GM12801 (cell line): ENCODE data around the gene S100A6.

ENCODE experiments used
- TF ChIP-seq, protein P1 (sequence below): IDR thresholded peaks from one replicate; pipeline ENCODE4 v1.5.1; 2011; ENCODE audit warnings: control low read depth; ENCODE audit not compliant: insufficient read length; ENCODE audit errors: extremely low read depth

The S100A6 gene

DNA sequence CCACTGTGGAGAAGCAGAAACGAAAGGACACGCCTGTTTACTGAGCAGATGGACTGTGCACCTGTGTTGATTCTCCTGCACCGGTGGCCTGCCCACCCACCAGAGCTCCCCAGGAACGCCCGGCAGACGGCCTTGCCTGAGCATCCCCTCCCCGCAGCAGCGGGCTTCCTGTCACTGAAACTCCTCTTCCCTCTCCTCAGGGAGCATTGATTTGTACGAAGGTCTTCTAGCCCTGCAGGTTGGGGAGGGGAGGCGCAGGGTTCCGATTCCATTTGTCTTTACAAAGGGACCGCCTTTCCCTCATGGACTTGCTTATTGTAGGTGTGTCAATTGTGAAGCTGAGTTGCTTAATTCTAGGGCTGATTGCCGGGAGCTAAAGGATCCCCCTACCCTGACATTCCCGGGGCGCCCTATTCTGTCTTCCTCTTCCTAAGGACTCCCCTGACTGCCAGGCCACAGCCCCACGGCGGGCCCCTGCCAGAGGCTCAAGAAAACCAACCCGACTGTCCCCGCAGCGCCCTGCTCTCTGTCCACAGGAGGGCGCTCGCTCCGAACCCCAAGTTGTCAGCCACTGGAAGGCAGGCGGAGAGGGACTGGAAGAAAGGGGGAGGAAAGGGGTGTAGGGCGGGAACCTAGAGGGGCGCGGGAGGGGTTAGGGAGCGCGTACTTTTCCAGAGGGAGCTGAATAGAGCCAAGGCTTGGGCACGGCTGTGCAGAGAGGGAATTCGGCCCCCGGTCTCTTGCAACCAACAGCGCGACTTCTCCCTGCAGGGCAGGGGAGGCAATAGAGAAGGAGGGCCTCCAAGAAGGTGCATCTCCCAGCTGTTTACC lies 2.8 kb downstream of the S100A6 start:
- TF ChIP-seq, protein P1, sequence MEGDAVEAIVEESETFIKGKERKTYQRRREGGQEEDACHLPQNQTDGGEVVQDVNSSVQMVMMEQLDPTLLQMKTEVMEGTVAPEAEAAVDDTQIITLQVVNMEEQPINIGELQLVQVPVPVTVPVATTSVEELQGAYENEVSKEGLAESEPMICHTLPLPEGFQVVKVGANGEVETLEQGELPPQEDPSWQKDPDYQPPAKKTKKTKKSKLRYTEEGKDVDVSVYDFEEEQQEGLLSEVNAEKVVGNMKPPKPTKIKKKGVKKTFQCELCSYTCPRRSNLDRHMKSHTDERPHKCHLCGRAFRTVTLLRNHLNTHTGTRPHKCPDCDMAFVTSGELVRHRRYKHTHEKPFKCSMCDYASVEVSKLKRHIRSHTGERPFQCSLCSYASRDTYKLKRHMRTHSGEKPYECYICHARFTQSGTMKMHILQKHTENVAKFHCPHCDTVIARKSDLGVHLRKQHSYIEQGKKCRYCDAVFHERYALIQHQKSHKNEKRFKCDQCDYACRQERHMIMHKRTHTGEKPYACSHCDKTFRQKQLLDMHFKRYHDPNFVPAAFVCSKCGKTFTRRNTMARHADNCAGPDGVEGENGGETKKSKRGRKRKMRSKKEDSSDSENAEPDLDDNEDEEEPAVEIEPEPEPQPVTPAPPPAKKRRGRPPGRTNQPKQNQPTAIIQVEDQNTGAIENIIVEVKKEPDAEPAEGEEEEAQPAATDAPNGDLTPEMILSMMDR: no peak

DNA sequence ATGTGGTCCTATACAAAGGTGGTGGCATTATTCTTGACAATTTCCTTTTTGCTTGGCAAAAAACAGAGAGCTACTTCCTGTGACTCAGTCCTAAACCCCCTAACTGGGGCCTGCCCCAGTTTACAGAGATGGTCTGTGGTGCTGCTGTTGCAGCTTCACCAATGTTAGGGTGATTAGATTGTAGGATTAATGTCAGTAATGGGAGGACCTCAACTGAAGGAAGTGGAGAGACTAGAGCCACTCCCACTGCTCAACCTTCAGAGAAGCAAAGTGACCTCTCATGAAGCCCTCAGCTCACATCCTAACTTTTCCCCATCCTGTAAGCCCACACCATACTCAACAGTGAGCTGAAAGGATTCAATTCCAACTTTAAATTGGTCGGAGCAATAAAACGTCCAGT lies 3.6 kb downstream of the S100A6 start:
- TF ChIP-seq, protein P1: no peak

DNA sequence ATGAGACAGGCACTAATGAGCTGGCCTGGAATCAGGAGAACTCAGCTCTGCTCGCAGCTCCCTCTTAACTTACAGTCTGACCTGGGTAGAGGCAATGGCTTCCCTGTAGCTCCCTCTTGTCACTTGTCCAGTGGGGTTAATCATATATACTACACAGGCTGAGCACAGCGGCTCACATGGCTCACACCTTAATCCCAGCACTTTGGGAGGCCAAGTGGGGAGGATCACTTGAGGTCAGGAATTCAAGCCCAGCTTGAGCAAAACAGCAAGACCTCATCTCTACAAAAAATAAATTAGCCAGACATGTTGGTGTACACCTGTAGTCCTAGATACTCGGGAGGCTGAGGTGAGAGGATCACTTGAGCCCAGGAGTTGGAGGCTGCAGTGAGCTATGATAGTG lies 4.2 kb downstream of the S100A6 start:
- TF ChIP-seq, protein P1: no peak

DNA sequence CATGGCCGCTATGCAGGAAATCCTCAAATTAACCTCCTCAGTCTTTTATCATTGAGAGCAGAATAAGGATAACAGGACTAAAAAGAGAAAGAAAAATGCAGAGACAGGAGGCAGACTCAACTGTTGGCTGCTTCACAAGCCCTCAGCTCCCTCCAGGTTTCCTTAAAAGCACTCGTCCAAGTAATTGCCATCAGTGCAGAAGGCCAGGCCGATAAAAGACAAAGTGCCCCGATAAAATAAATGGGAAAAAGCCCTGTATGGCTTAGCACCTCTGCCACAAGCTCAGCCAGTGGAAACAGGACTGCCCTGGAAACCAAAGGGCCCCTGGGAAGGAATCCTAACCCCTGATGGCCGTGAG lies 8.1 kb downstream of the S100A6 start:
- TF ChIP-seq, protein P1: no peak

DNA sequence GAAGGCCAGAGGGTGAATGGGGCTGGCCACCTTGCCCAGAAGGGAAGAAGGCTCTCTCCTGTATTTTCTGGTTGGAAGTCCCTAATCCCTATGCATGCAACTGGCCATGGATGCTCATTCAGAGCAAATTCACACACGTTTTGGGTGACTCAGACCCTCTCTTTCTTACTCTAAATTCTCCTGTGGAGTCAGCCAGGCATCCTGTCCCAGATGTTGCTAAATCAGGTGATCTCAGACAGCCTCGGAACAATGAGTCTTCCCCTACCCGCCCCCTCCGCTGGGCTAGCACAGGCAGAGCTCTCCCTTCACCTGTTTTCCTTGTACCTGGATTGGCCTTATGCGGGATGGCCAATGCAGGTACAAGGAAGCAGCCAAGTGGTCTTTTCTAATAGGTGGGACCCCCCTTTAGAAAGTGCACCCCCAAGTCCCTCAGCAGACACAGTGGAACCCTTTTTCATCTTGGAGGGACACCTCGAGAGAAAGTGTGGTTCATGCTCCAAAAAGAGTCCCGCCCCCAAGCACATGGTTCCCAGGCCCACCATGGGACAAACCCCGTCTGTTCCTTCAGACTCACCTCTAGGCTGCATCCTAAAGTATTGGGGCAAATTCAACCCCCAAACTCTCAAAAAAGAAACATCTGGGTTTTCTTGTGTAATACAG lies 8.6 kb downstream of the S100A6 start:
- TF ChIP-seq, protein P1: no peak

DNA sequence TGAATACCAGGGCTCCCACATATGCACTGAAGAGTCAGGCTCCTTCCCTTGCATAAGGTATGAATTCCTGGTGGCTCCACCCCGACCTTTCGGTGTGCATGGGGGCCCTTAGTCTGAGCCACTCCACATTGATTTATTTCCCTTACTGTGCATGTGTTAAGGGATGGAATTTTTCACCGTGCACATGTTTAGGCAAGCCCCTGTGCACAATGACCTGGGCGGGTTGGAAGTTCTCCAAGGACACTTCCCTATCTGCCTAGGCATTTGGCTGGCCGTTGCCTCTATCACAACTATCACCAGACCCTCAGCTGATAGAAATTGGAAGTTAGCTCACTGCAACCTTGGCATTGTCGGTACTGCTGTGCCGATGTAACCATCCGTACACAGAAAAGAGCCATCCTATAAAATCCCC lies 9.7 kb downstream of the S100A6 start:
- TF ChIP-seq, protein P1: no peak

DNA sequence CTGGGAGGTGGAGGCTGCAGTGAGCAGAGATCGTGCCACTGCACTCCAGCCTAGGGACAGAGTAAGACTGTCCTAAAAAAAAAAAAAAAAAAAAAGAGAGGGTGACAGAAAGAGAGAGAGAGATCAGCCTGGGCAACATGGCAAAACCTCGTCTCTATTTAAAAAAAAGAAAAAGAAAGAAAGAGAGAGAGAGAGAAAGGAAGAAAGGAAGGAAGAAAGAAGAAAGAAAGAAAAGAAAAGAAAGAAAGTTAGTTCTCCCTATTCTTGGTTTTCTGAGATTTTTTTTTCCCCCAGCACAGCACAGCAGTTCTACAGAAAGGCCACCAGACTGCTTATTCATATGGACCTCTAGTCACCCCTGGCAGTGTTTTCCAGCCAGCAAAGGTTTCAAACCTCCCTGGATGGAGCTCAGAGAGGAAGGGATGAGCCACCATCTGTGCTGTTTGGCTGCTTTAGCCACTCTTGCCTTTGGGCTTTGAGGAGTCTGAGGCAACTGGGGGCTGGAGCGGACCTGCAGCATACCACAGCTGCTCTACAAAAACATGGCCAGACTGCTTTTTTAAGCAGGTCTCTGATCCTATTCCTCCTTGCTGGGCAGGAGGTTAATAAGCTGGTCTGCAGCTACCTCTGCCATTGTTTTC lies 10.6 kb downstream of the S100A6 start:
- TF ChIP-seq, protein P1: no peak
